Liver (tissue), 9 donors: ENCODE results near the gene DNAJC9. TPM values are rescaled to one million over a fixed set of nuclear protein-coding genes. Genes with fewer than 3 reads are reported as not detected.
A peak's percentile ranks its signal among the peaks of the same experiment; 100 is the strongest.

ENCODE experiments used
- DNase-seq: peaks from one replicate; pipeline ENCODE4 v3.0.0-alpha.2; 2017; ENCODE audit warnings: low spot score
- H3K27ac ChIP-seq, 2 donors: one replicate each; pipeline ENCODE4 v1.7.0; 2013; ENCODE audit warnings: inconsistent platforms in 2 of 2, low read length in 2 of 2, control low read depth in 1 of 2, low read depth in 1 of 2, mild to moderate bottlenecking in 1 of 2
- H3K27me3 ChIP-seq, 4 donors: one replicate each; pipeline versions ENCODE4 v1.6.1 to v1.7.0; 2013; ENCODE audit warnings: low read length in 3 of 4, inconsistent platforms in 1 of 4, mild to moderate bottlenecking in 1 of 4, moderate library complexity in 1 of 4; ENCODE audit not compliant: control insufficient read depth in 4 of 4, insufficient read depth in 4 of 4
- H3K36me3 ChIP-seq, 4 donors: one replicate each; pipeline versions ENCODE4 v1.6.1 to v1.7.0; 2013; ENCODE audit warnings: low read length in 3 of 4, mild to moderate bottlenecking in 3 of 4, low read depth in 1 of 4, moderate library complexity in 1 of 4; ENCODE audit not compliant: control insufficient read depth in 4 of 4, insufficient read depth in 3 of 4
- H3K4me1 ChIP-seq, 4 donors: one replicate each; pipeline versions ENCODE4 v1.6.1 to v1.7.0; 2013; ENCODE audit warnings: low read length in 3 of 4, mild to moderate bottlenecking in 3 of 4, moderate library complexity in 1 of 4; ENCODE audit not compliant: control insufficient read depth in 4 of 4, insufficient read depth in 4 of 4
- H3K4me3 ChIP-seq, 3 donors: one replicate each; pipeline versions ENCODE4 v1.6.1 to v1.7.0; 2013; ENCODE audit warnings: low read length in 3 of 3, control low read depth in 1 of 3, low read depth in 1 of 3, mild to moderate bottlenecking in 1 of 3
- H3K9ac ChIP-seq, 2 donors: one replicate each; pipeline ENCODE4 v1.7.0; 2013; ENCODE audit warnings: low read length in 2 of 2, mild to moderate bottlenecking in 2 of 2, moderate library complexity in 2 of 2, control low read depth in 1 of 2, low read depth in 1 of 2
- H3K9me3 ChIP-seq, 4 donors: one replicate each; pipeline versions ENCODE4 v1.6.1 to v1.7.0; 2013; ENCODE audit warnings: low read length in 3 of 4; ENCODE audit not compliant: control insufficient read depth in 4 of 4
- ATF3 ChIP-seq: IDR thresholded peaks from 2 replicates; pipeline ENCODE4 v1.6.1; 2016; ENCODE audit warnings: antibody characterized with exemption
- CTCF ChIP-seq: fragments of 150-350 bp; IDR thresholded peaks from 2 replicates; pipeline ENCODE4 v1.5.1; 2017; ENCODE audit warnings: improper control_type of control experiment, low read depth, low read length; ENCODE audit not compliant: missing input control
- EGR1 ChIP-seq, 2 donors: IDR thresholded peaks; 2 replicates each; pipeline ENCODE4 v1.6.1; 2016 to 2018; ENCODE audit warnings: antibody characterized with exemption in 2 of 2, low read depth in 2 of 2
- FOXA1 ChIP-seq: IDR thresholded peaks from 2 replicates; pipeline ENCODE4 v1.6.1; 2016; ENCODE audit warnings: antibody characterized with exemption
- FOXA2 ChIP-seq: IDR thresholded peaks from 2 replicates; pipeline ENCODE4 v1.6.1; 2016; ENCODE audit warnings: antibody characterized with exemption
- GABPA ChIP-seq, 2 donors: IDR thresholded peaks in 1 of 2; conservative IDR thresholded peaks in 1 of 2; 2 replicates each; pipeline ENCODE4 v1.6.1; 2016; ENCODE audit warnings: antibody characterized with exemption in 2 of 2, mild to moderate bottlenecking in 1 of 2, moderate library complexity in 1 of 2
- HNF4A ChIP-seq, 2 donors: conservative IDR thresholded peaks; 2 replicates each; pipeline ENCODE4 v1.6.1; 2016; ENCODE audit warnings: antibody characterized with exemption in 2 of 2, mild to moderate bottlenecking in 2 of 2
- HNF4G ChIP-seq: IDR thresholded peaks from 2 replicates; pipeline ENCODE4 v1.6.1; 2016; ENCODE audit warnings: antibody characterized with exemption
- JUND ChIP-seq, 2 donors: IDR thresholded peaks; 2 replicates each; pipeline ENCODE4 v1.6.1; 2016; ENCODE audit warnings: antibody characterized with exemption in 2 of 2
- MAX ChIP-seq: IDR thresholded peaks from 2 replicates; pipeline ENCODE4 v1.6.1; 2016; ENCODE audit warnings: antibody characterized with exemption
- NR2F2 ChIP-seq: IDR thresholded peaks from 2 replicates; pipeline ENCODE4 v1.6.1; 2016; ENCODE audit warnings: antibody characterized with exemption
- RAD21 ChIP-seq, 2 donors: IDR thresholded peaks; 2 replicates each; pipeline ENCODE4 v1.6.1; 2016; ENCODE audit warnings: antibody characterized with exemption in 2 of 2, mild to moderate bottlenecking in 2 of 2
- RXRA ChIP-seq, 2 donors: IDR thresholded peaks; 2 replicates each; pipeline ENCODE4 v1.6.1; 2017 to 2018; ENCODE audit warnings: antibody characterized with exemption in 2 of 2, mild to moderate bottlenecking in 1 of 2
- SP1 ChIP-seq: IDR thresholded peaks from 2 replicates; pipeline ENCODE4 v1.6.1; 2018; ENCODE audit warnings: antibody characterized with exemption, mild to moderate bottlenecking
- TAF1 ChIP-seq: conservative IDR thresholded peaks from 2 replicates; pipeline ENCODE4 v1.6.1; 2016; ENCODE audit warnings: antibody characterized with exemption, mild to moderate bottlenecking
- YY1 ChIP-seq: IDR thresholded peaks from 2 replicates; pipeline ENCODE4 v1.6.1; 2016; ENCODE audit warnings: antibody characterized with exemption, mild to moderate bottlenecking
- ZBTB33 ChIP-seq: IDR thresholded peaks from 2 replicates; pipeline ENCODE4 v1.6.1; 2016; ENCODE audit warnings: antibody characterized with exemption
- WGBS: extraction: QIAGEN DNeasy Blood & Tissue Kit; methylation state at CpG from one replicate; pipeline ENCODE4 v1.1.7; 2013; 5-methylcytosine and 5-hydroxymethylcytosine counted together
- polyA plus RNA-seq, 2 donors: library from polyadenylated mRNA; stranded (reverse) in 1 of 2; unstranded in 1 of 2; fragments of 200-250 nt in 1 of 2; fragments of >200 nt in 1 of 2; fragmentation: Nextera tagmentation in 1 of 2; extraction: Ambion mirVana in 1 of 2; gene quantifications; one replicate each; pipeline versions ENCODE4 v1.2.1 to v1.2.3, GENCODE V29; 2013 to 2015
- total RNA-seq, 2 donors: library from RNA; depleted of rRNA; stranded (reverse); fragments of >200 nt; gene quantifications; one replicate each; pipeline ENCODE4 v1.2.3, GENCODE V29; 2014
- TF ChIP-seq, protein P1 (sequence below): IDR thresholded peaks from 2 replicates; pipeline ENCODE4 v1.6.1; 2016; ENCODE audit warnings: antibody characterized with exemption, mild to moderate bottlenecking
- donor health status: healthy.
- donor health status: healthy.
- donor health status: healthy.
- donor health status: healthy.
- donor health status: healthy.

DNAJC9 gene, protein sequence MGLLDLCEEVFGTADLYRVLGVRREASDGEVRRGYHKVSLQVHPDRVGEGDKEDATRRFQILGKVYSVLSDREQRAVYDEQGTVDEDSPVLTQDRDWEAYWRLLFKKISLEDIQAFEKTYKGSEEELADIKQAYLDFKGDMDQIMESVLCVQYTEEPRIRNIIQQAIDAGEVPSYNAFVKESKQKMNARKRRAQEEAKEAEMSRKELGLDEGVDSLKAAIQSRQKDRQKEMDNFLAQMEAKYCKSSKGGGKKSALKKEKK
- total RNA-seq (10 to 100 TPM; 14.7 to 45.5 TPM), polyA plus RNA-seq (1 to 10 TPM; 4.1 to 5.1 TPM)

- Histone ChIP-seq H3K27me3 (no peaks in the 10 kb centered on the region), H3K36me3 (peaks cover 3 to 15% (median 13%) of the 10 kb centered on the region in 4 donors), H3K4me1 (peaks cover 8 to 39% (median 35%) of the 10 kb centered on the region in 4 donors), H3K27ac (peak within 1 kb of the TSS; percentile 45 to 71), H3K9ac (peak within 1 kb of the TSS; percentile 49 to 87), H3K9me3 (no peaks in the 10 kb centered on the region), H3K4me3 (peak within 1 kb of the TSS; percentile 78 to 92 (median 83))
- DNase-seq, result peak; percentile 99
- WGBS, result under 1% methylated on average over 78 of the region's 78 CpGs
- TF ChIP-seq GABPA (IDR thresholded peaks at IDR 0.05 in 1 of 2, conservative IDR thresholded peaks at IDR 0.05 in 1 of 2) (peak in 1 of 2 donors; percentile 87), RXRA (IDR thresholded peaks at IDR 0.05) (no peak), RAD21 (IDR thresholded peaks at IDR 0.05) (peak in 1 of 2 donors; percentile 26), CTCF (no peak), NR2F2 (no peak), FOXA1 (no peak), HNF4G (no peak), MAX (peak; percentile 78), ZBTB33 (peak; percentile 80), FOXA2 (no peak), JUND (IDR thresholded peaks at IDR 0.05) (no peak), EGR1 (IDR thresholded peaks at IDR 0.05; ENCODE audit: low read depth in 2 of 2) (peak in 1 of 2 donors; percentile 33), TAF1 (peak; percentile 93), HNF4A (conservative IDR thresholded peaks at IDR 0.05) (peak; percentile 42 to 62), YY1 (peak; percentile 76), SP1 (peak; percentile 33), ATF3 (no peak)
- TF ChIP-seq, protein P1, sequence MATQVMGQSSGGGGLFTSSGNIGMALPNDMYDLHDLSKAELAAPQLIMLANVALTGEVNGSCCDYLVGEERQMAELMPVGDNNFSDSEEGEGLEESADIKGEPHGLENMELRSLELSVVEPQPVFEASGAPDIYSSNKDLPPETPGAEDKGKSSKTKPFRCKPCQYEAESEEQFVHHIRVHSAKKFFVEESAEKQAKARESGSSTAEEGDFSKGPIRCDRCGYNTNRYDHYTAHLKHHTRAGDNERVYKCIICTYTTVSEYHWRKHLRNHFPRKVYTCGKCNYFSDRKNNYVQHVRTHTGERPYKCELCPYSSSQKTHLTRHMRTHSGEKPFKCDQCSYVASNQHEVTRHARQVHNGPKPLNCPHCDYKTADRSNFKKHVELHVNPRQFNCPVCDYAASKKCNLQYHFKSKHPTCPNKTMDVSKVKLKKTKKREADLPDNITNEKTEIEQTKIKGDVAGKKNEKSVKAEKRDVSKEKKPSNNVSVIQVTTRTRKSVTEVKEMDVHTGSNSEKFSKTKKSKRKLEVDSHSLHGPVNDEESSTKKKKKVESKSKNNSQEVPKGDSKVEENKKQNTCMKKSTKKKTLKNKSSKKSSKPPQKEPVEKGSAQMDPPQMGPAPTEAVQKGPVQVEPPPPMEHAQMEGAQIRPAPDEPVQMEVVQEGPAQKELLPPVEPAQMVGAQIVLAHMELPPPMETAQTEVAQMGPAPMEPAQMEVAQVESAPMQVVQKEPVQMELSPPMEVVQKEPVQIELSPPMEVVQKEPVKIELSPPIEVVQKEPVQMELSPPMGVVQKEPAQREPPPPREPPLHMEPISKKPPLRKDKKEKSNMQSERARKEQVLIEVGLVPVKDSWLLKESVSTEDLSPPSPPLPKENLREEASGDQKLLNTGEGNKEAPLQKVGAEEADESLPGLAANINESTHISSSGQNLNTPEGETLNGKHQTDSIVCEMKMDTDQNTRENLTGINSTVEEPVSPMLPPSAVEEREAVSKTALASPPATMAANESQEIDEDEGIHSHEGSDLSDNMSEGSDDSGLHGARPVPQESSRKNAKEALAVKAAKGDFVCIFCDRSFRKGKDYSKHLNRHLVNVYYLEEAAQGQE, result no peak
Observed at GRCh38 chr10:73246646-73247508, at the start of gene DNAJC9. DNAJC9 (minus strand) TSS chr10:73247255; CDS start chr10:73247189, 66 bp downstream.
